Right cardiac atrium (tissue), 5 donors: ENCODE results near the gene MOK. TPM values are rescaled to one million over a fixed set of nuclear protein-coding genes. Genes with fewer than 3 reads are reported as not detected.

Experiments used
- polyA plus RNA-seq: library from polyadenylated mRNA; stranded (reverse); fragments of 200-250 nt; gene quantifications from one replicate; pipeline ENCODE4 v1.2.3, GENCODE V29; 2013
- total RNA-seq, 4 donors: library from RNA; stranded (reverse); fragmentation: NEBNext Ultra II Directional; extraction: Animal tissue kit (Norgen Biotek cat#: 25700); gene quantifications; one replicate each; pipeline ENCODE4 v1.2.1, GENCODE V29; 2021
- donor health status: healthy with polysubstance abuse.
- donor health status: DM: no; HTN: yes; CAD: no.
- donor health status: DM: no; HTN: no; CAD: no.
- donor health status: DM: no; HTN: yes; CAD: no; lungs with severe emphysema.
- donor health status: DM: yes; HTN: yes; CAD: no.

Gene MOK
- total and polyA plus RNA-seq, 5 donors, result 11.4 to 18.4 (median 13.9) TPM

Other genes starting within 250 kb of the MOK start
- gene HSP90AA1, start 218.1 kb downstream of the MOK start, total RNA-seq, result 100 to 1,000 TPM; 381 to 731 (median 541) TPM
- gene HSP90AA1, start 218.1 kb downstream of the MOK start, polyA plus RNA-seq, result 504 TPM
- gene WDR20, start 165.3 kb downstream of the MOK start, total RNA-seq, result 10 to 100 TPM; 21.9 to 27.3 (median 22.4) TPM
- 13.2 TPM for gene WDR20, start 165.3 kb downstream of the MOK start, polyA plus RNA-seq
- 10 to 100 TPM in 1 of 4 donors, 1 to 10 TPM in 3; 5.7 to 11.0 (median 7.0) TPM for gene ZNF839, start 14.6 kb upstream of the MOK start, total RNA-seq
- 7.0 TPM for gene ZNF839, start 14.6 kb upstream of the MOK start, polyA plus RNA-seq
- 10 to 100 TPM; 31.8 to 35.3 (median 33.5) TPM for gene CINP, start 57.7 kb upstream of the MOK start, total RNA-seq
- 38.2 TPM for gene CINP, start 57.7 kb upstream of the MOK start, polyA plus RNA-seq
- gene TECPR2, start 57.8 kb upstream of the MOK start, total RNA-seq, result 10 to 100 TPM; 15.7 to 32.0 (median 24.3) TPM
- 10.1 TPM for gene TECPR2, start 57.8 kb upstream of the MOK start, polyA plus RNA-seq
- gene ANKRD9, start 204.6 kb upstream of the MOK start, total RNA-seq, result 100 to 1,000 TPM; 115 to 134 (median 125) TPM
- 43.1 TPM for gene ANKRD9, start 204.6 kb upstream of the MOK start, polyA plus RNA-seq